ENCODE data around the gene AFP.

Gene AFP

GRCh38 chr4:73407227-73407673 is 28.8 kb upstream of the AFP start:
- DNase-seq (ENCODE audit: low read depth) = no peak
- H3K4me3 ChIP-seq (ENCODE audit: low read depth, low read length) = no peak overlapping the region
- in situ Hi-C loops (cut with HindIII; ENCODE audit: low sequenced_read_pairs) = no loop called here
- TF ChIP-seq CTCF (IDR thresholded peaks at IDR 0.05; ENCODE audit: low read depth, low read length, missing control alignments) = no peak

- DNase-seq (ENCODE audit: low read depth) = no peak
- no peak overlapping the region for H3K4me3 ChIP-seq (ENCODE audit: low read depth, low read length)
- in situ Hi-C loops (cut with HindIII; ENCODE audit: low sequenced_read_pairs) = no loop called here
- no peak for TF ChIP-seq CTCF (IDR thresholded peaks at IDR 0.05; ENCODE audit: low read depth, low read length, missing control alignments)
These were observed 27.7 kb upstream of the AFP start for GRCh38 chr4:73408181-73408867.

- in situ Hi-C loops (cut with HindIII; ENCODE audit: low sequenced_read_pairs) = no loop called here
- no peak for DNase-seq (ENCODE audit: low read depth)
- TF ChIP-seq CTCF (IDR thresholded peaks at IDR 0.05; ENCODE audit: low read depth, low read length, missing control alignments) = no peak
- no peak overlapping the region for H3K4me3 ChIP-seq (ENCODE audit: low read depth, low read length)
These were observed 26.8 kb upstream of the AFP start for GRCh38 chr4:73409012-73409862.

GRCh38 chr4:73409978-73410548 is 26.0 kb upstream of the AFP start:
- H3K4me3 ChIP-seq (ENCODE audit: low read depth, low read length) = no peak overlapping the region
- in situ Hi-C loops (cut with HindIII; ENCODE audit: low sequenced_read_pairs) = no loop called here
- TF ChIP-seq CTCF (IDR thresholded peaks at IDR 0.05; ENCODE audit: low read depth, low read length, missing control alignments) = no peak
- no peak for DNase-seq (ENCODE audit: low read depth)

GRCh38 chr4:73410916-73411730 is 24.9 kb upstream of the AFP start:
- no peak for TF ChIP-seq CTCF (IDR thresholded peaks at IDR 0.05; ENCODE audit: low read depth, low read length, missing control alignments)
- H3K4me3 ChIP-seq (ENCODE audit: low read depth, low read length) = no peak overlapping the region
- in situ Hi-C loops (cut with HindIII; ENCODE audit: low sequenced_read_pairs) = no loop called here
- DNase-seq (ENCODE audit: low read depth) = no peak

Data from astrocyte of the cerebellum (primary cell).